GM19397 (cell line): ENCODE measurements around the gene TTC16.
A peak's percentile ranks its signal among the peaks of the same experiment; 100 is the strongest.

Source experiments
- ATAC-seq: cut with Tn5 transposase; IDR thresholded peaks from one replicate; pipeline ENCODE4 v1.9.1; 2021; ENCODE audit warnings: mild to moderate bottlenecking, moderate library complexity; ENCODE audit not compliant: unreplicated experiment

The TTC16 gene

GRCh38 chr9:127720865-127721227 is 5.0 kb downstream of the TTC16 start:
- no peak for ATAC-seq

GRCh38 chr9:127721391-127721821 is 5.5 kb downstream of the TTC16 start:
- no peak for ATAC-seq

- no peak for ATAC-seq
These were observed 6.3 kb downstream of the TTC16 start for GRCh38 chr9:127722055-127722745.

GRCh38 chr9:127723013-127723412 is 7.1 kb downstream of the TTC16 start:
- ATAC-seq: no peak

GRCh38 chr9:127723444-127723843 is 7.6 kb downstream of the TTC16 start:
- no peak for ATAC-seq

- no peak for ATAC-seq
These were observed 8.1 kb downstream of the TTC16 start for GRCh38 chr9:127724012-127724411.

GRCh38 chr9:127726871-127727270 is 11.0 kb downstream of the TTC16 start:
- ATAC-seq: no peak

GRCh38 chr9:127728808-127729207 is 12.9 kb downstream of the TTC16 start:
- no peak for ATAC-seq

- ATAC-seq: no peak
These were observed 13.8 kb downstream of the TTC16 start for GRCh38 chr9:127729522-127730256.

- no peak for ATAC-seq
These were observed 14.4 kb downstream of the TTC16 start for GRCh38 chr9:127730262-127730661.

- ATAC-seq: no peak
These were observed 15.0 kb downstream of the TTC16 start for GRCh38 chr9:127730799-127731410.

GRCh38 chr9:127731938-127732337 is 16.1 kb downstream of the TTC16 start:
- ATAC-seq: no peak

GRCh38 chr9:127732444-127732843 is 16.6 kb downstream of the TTC16 start:
- ATAC-seq: no peak

- no peak for ATAC-seq
These were observed 17.7 kb downstream of the TTC16 start for GRCh38 chr9:127733614-127734013.

GRCh38 chr9:127734247-127734746 is 18.4 kb downstream of the TTC16 start:
- ATAC-seq: no peak

- ATAC-seq: peak; percentile 82
These were observed 19.1 kb downstream of the TTC16 start, which contains the start of gene TOR2A for GRCh38 chr9:127734747-127735529. TOR2A (minus strand) TSS chr9:127735294; CDS start chr9:127735270, 24 bp downstream.

- ATAC-seq: no peak
These were observed 19.8 kb downstream of the TTC16 start for GRCh38 chr9:127735530-127736185.

GRCh38 chr9:127738666-127739065 is 22.8 kb downstream of the TTC16 start:
- ATAC-seq: no peak

GRCh38 chr9:127739614-127740330 is 23.9 kb downstream of the TTC16 start:
- no peak for ATAC-seq
